IMR-90 (cell line): ENCODE results near the gene DZANK1. TPM values are rescaled to one million over a fixed set of nuclear protein-coding genes. Genes with fewer than 3 reads are reported as not detected.
A peak's percentile ranks its signal among the peaks of the same experiment; 100 is the strongest.

Experiments
- ATAC-seq: fragments of 200-7000 bp; cut with Tn5 transposase; 2 replicates; pipeline ENCODE4 v1.9.1; 2020; ENCODE audit warnings: low read depth, mild to moderate bottlenecking, moderate library complexity
- BruUV-seq: library from RNA; stranded (reverse); fragments of 400-500 nt; replicated peaks from 2 replicates; lab custom pipeline; 2021; lab: Mats Ljungman, UMichigan
- CTCF ChIA-PET: fragments of 300-600 bp; formaldehyde crosslinking; extraction: SDS; loops from one replicate; lab custom pipeline; 2021; ENCODE audit warnings: antibody characterized with exemption; lab: Yijun Ruan, JAX
- POLR2A ChIA-PET: fragments of 300-600 bp; sonication (Branson Sonifier 250); formaldehyde crosslinking; loops from one replicate; lab custom pipeline; 2022; ENCODE audit warnings: antibody characterized with exemption; ENCODE audit not compliant: unreplicated experiment; lab: Charles Lee
- DNase-seq: peaks from one replicate; pipeline ENCODE4 v3.0.0; 2013
- H2AFZ ChIP-seq: replicated peaks from 2 replicates; pipeline ENCODE3; 2013; ENCODE audit warnings: low read length, mild to moderate bottlenecking; ENCODE audit not compliant: poor library complexity
- H2AK5ac ChIP-seq: 2 replicates; pipeline ENCODE4 v1.6.1; 2013; ENCODE audit warnings: low read depth, low read length, inconsistent platforms
- H2AK9ac ChIP-seq: replicated peaks from 2 replicates; pipeline ENCODE3; 2013; ENCODE audit warnings: mild to moderate bottlenecking, low read depth, low read length, moderate library complexity; ENCODE audit not compliant: poor library complexity
- H2BK120ac ChIP-seq: 2 replicates; pipeline ENCODE4 v1.6.1; 2013; ENCODE audit warnings: low read depth, low read length, inconsistent platforms
- H2BK15ac ChIP-seq: 3 replicates; pipeline ENCODE4 v1.6.1; 2013; ENCODE audit warnings: low read depth, low read length, inconsistent platforms
- H2BK20ac ChIP-seq: 2 replicates; pipeline ENCODE4 v1.6.1; 2013; ENCODE audit warnings: low read depth, mild to moderate bottlenecking, inconsistent platforms, low read length, moderate library complexity
- H2BK5ac ChIP-seq: 2 replicates; pipeline ENCODE4 v1.6.1; 2013; ENCODE audit warnings: mild to moderate bottlenecking, low read depth, low read length, inconsistent platforms; ENCODE audit not compliant: poor library complexity, severe bottlenecking
- H3K14ac ChIP-seq: replicated peaks from 2 replicates; pipeline ENCODE4 v1.6.1; 2013; ENCODE audit warnings: low read depth, low read length, inconsistent platforms
- H3K18ac ChIP-seq: 2 replicates; pipeline ENCODE4 v1.6.1; 2013; ENCODE audit warnings: low read depth, low read length, control low read depth
- H3K23ac ChIP-seq: 2 replicates; pipeline ENCODE4 v1.6.1; 2013; ENCODE audit warnings: low read depth, low read length, inconsistent platforms
- H3K27ac ChIP-seq: 2 replicates; pipeline ENCODE4 v1.5.1; 2013; ENCODE audit warnings: mild to moderate bottlenecking, control low read depth, low read length; ENCODE audit not compliant: insufficient read depth
- H3K27me3 ChIP-seq: 2 replicates; pipeline ENCODE4 v1.6.1; 2013; ENCODE audit warnings: low read length; ENCODE audit not compliant: control insufficient read depth, insufficient read depth
- H3K36me3 ChIP-seq: 2 replicates; pipeline ENCODE4 v1.6.1; 2013; ENCODE audit warnings: low read length, mixed read lengths; ENCODE audit not compliant: control insufficient read depth, insufficient read depth
- H3K4ac ChIP-seq: 2 replicates; pipeline ENCODE4 v1.6.1; 2013; ENCODE audit warnings: low read depth, low read length, inconsistent platforms
- H3K4me1 ChIP-seq: 2 replicates; pipeline ENCODE4 v1.6.1; 2013; ENCODE audit warnings: low read length, mixed read lengths; ENCODE audit not compliant: control insufficient read depth, insufficient read depth
- H3K4me2 ChIP-seq: 2 replicates; pipeline ENCODE4 v1.6.1; 2013; ENCODE audit warnings: low read depth, mild to moderate bottlenecking, control low read depth, low read length, moderate library complexity
- H3K4me3 ChIP-seq: 2 replicates; pipeline ENCODE4 v1.5.1; 2013; ENCODE audit warnings: low read depth, mild to moderate bottlenecking, control low read depth, low read length, moderate library complexity; ENCODE audit not compliant: insufficient read depth
- H3K56ac ChIP-seq: 2 replicates; pipeline ENCODE4 v1.6.1; 2013; ENCODE audit warnings: low read length, inconsistent platforms; ENCODE audit not compliant: insufficient read depth; ENCODE audit errors: extremely low read depth
- H3K79me1 ChIP-seq, 2 experiments: 2 replicates each; pipeline ENCODE4 v1.6.1; 2013; ENCODE audit warnings: low read length in 2 of 2, inconsistent platforms in 1 of 2, low read depth in 1 of 2
- H3K9ac ChIP-seq: 2 replicates; pipeline ENCODE4 v1.6.1; 2013; ENCODE audit warnings: low read depth, low read length, control low read depth
- H3K9me1 ChIP-seq: 2 replicates; pipeline ENCODE4 v1.6.1; 2013; ENCODE audit warnings: low read length, inconsistent platforms; ENCODE audit not compliant: insufficient read depth
- H3K9me3 ChIP-seq: 2 replicates; pipeline ENCODE4 v1.6.1; 2013; ENCODE audit warnings: low read length; ENCODE audit not compliant: control insufficient read depth, insufficient read depth
- H4K20me1 ChIP-seq: 2 replicates; pipeline ENCODE4 v1.6.1; 2013; ENCODE audit warnings: low read length, inconsistent platforms; ENCODE audit not compliant: insufficient read depth
- H4K5ac ChIP-seq: 2 replicates; pipeline ENCODE4 v1.6.1; 2013; ENCODE audit warnings: mild to moderate bottlenecking, low read depth, low read length, control low read depth
- H4K8ac ChIP-seq, 2 experiments: 2 replicates each; pipeline ENCODE4 v1.6.1; 2013; ENCODE audit warnings: low read depth in 2 of 2, low read length in 2 of 2, control low read depth in 1 of 2, inconsistent platforms in 1 of 2
- H4K91ac ChIP-seq: 2 replicates; pipeline ENCODE4 v1.6.1; 2013; ENCODE audit warnings: low read depth, low read length, inconsistent platforms; ENCODE audit not compliant: insufficient read depth
- BHLHE40 ChIP-seq: fragments of 150-350 bp; IDR thresholded peaks from 2 replicates; pipeline ENCODE4 v1.6.1; 2016; ENCODE audit warnings: mild to moderate bottlenecking, low read depth, low read length
- CEBPB ChIP-seq: IDR thresholded peaks from 2 replicates; pipeline ENCODE4 v1.6.1; 2012; ENCODE audit warnings: low read depth, low read length, improper control_type of control experiment
- CHD1 ChIP-seq: IDR thresholded peaks from 2 replicates; pipeline ENCODE4 v1.6.1; 2012; ENCODE audit warnings: low read depth, low read length, improper control_type of control experiment
- FOS ChIP-seq: fragments of 150-350 bp; IDR thresholded peaks from 2 replicates; pipeline ENCODE4 v1.6.1; 2016; ENCODE audit warnings: low read depth, low read length
- MAFK ChIP-seq: IDR thresholded peaks from 2 replicates; pipeline ENCODE4 v1.6.1; 2012; ENCODE audit warnings: low read depth, low read length, improper control_type of control experiment
- MAZ ChIP-seq: IDR thresholded peaks from 2 replicates; pipeline ENCODE4 v1.6.1; 2012; ENCODE audit warnings: low read depth, mild to moderate bottlenecking, low read length, improper control_type of control experiment, moderate library complexity, borderline replicate concordance
- MXI1 ChIP-seq: IDR thresholded peaks from 2 replicates; pipeline ENCODE4 v1.6.1; 2012; ENCODE audit warnings: low read depth, mild to moderate bottlenecking, low read length, moderate library complexity, borderline replicate concordance
- NFE2L2 ChIP-seq: fragments of 150-350 bp; IDR thresholded peaks from 2 replicates; pipeline ENCODE4 v1.6.1; 2016; ENCODE audit warnings: low read depth, mild to moderate bottlenecking, low read length
- RCOR1 ChIP-seq: IDR thresholded peaks from 2 replicates; pipeline ENCODE4 v1.6.1; 2012; ENCODE audit warnings: mild to moderate bottlenecking, low read length, improper control_type of control experiment; ENCODE audit not compliant: insufficient replicate concordance
- RFX5 ChIP-seq: IDR thresholded peaks from 2 replicates; pipeline ENCODE4 v1.8.0; 2012; ENCODE audit warnings: low read depth, mild to moderate bottlenecking, low read length, moderate library complexity
- WGBS, 2 experiments: methylation state at CpG; one replicate each; pipeline versions ENCODE4 v1.1.5 to v1.1.7; 2013; ENCODE audit warnings: missing lambda C conversion rate in 2 of 2; ENCODE audit not compliant: insufficient read length in 1 of 2; ENCODE audit errors: extremely low coverage in 2 of 2; 5-methylcytosine and 5-hydroxymethylcytosine counted together
- dilution Hi-C: fragments of 300-500 bp; cut with HindIII; formaldehyde crosslinking; loops from one replicate; pipeline ENCODE4 v1.14.3; 2018; ENCODE audit warnings: low sequenced_read_pairs; ENCODE audit not compliant: unreplicated experiment
- in situ Hi-C: fragments of 300-500 bp; cut with MboI; formaldehyde crosslinking; loops from 3 replicates; pipeline ENCODE4 v1.14.3; 2019; ENCODE audit warnings: low sequenced_read_pairs, inconsistent platforms, mixed read lengths
- intact Hi-C: fragments of 100-400 bp; cut with micrococcal nuclease; formaldehyde crosslinking; loops from 2 replicates; pipeline ENCODE4 v1.10.0; 2022
- polyA plus RNA-seq, 3 experiments: library from polyadenylated mRNA; depleted of rRNA; stranded (reverse); fragments of >200 nt; gene quantifications; 2 replicates each; pipeline ENCODE4 v1.2.3, GENCODE V29; 2012; ENCODE audit warnings: low replicate concordance in 1 of 3
- total RNA-seq: library from RNA; depleted of rRNA; stranded (reverse); fragments of >200 nt; gene quantifications from 2 replicates; pipeline ENCODE4 v1.2.3, GENCODE V29; 2012
- TF ChIP-seq, protein P1 (sequence below): fragments of 150-350 bp; IDR thresholded peaks from 2 replicates; pipeline ENCODE4 v1.6.1; 2017; ENCODE audit warnings: mild to moderate bottlenecking, antibody characterized with exemption, low read length, low read depth

Gene DZANK1
- total and polyA plus RNA-seq, 2 of the 4 experiments (the other 2 are of a cell fraction): 0.54 to 1.1 TPM

DNA sequence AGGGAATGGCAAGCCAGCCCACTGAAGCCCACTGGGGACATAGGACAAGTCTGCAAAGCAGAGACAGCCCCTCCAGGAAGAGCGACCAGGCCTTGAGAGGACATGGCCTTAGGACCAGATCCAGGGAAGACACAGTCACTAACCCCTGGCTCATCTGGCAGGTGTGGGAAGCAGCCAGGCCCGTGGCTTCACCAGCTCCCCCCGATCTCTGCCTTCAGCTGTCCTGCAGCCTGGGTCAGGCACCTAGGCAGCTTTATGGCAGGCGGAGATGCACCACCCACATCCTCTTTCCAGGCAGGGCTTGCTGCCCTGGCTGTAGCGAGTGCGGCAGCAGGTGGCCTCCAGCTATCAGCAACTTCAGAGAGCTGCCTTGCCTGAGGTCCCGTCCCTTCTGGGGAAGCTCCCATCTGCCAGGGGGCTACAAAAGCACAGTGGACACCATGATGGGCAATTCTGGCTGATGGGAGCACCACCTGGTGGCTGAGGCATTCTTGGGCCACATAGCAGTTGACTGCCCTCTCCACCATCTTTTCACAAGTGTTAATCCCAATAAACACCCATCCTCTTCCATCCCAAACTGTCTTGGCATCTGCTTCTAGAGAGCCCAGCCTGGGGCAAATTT, 85.8 kb downstream of the DZANK1 start:
- Histone ChIP-seq H3K4me1 (no peaks in the 10 kb centered on the region), H3K23ac (no peak overlapping the region), H3K27ac (no peak overlapping the region), H3K9me1 (peaks cover 6% of the 10 kb centered on the region; the same call in 1 of the 2 replicates), H2AK9ac (no peak overlapping the region), H3K9ac (no peak overlapping the region), H2BK5ac (no peak overlapping the region), H3K27me3 (no peaks in the 10 kb centered on the region; the same call in 1 of the 2 replicates), H3K4ac (no peak overlapping the region), H3K18ac (no peak overlapping the region), H3K9me3 (no peaks in the 10 kb centered on the region), H4K8ac (no peak overlapping the region), H2AK5ac (no peak overlapping the region), H3K56ac (no peak overlapping the region), H3K4me3 (no peak overlapping the region), H4K91ac (no peak overlapping the region), H2AFZ (peak overlapping the region; percentile 56), H3K36me3 (no peaks in the 10 kb centered on the region), H2BK15ac (no peak overlapping the region), H4K5ac (no peak overlapping the region), H3K79me1 (no peaks in the 10 kb centered on the region), H4K20me1 (no peaks in the 10 kb centered on the region), H2BK120ac (no peak overlapping the region), H2BK20ac (no peak overlapping the region), H3K14ac (no peak overlapping the region), H3K4me2 (no peak overlapping the region)
- intact Hi-C loops (no loop called here), in situ Hi-C loops (no loop called here), dilution Hi-C loops (no loop called here)
- ChIA-PET CTCF (no interaction called here), POLR2A (no interaction called here)
- DNase-seq (no peak), ATAC-seq (no peak)
- BruUV-seq: no TSS peak
- WGBS, 2 experiments: no CpG with 5 or more reads among the region's 7 CpGs
- TF ChIP-seq NFE2L2 (no peak), RCOR1 (no peak), RFX5 (no peak), BHLHE40 (no peak), MAZ (no peak), FOS (no peak), MAFK (no peak), CEBPB (no peak), MXI1 (no peak), CHD1 (no peak)
- TF ChIP-seq, protein P1, sequence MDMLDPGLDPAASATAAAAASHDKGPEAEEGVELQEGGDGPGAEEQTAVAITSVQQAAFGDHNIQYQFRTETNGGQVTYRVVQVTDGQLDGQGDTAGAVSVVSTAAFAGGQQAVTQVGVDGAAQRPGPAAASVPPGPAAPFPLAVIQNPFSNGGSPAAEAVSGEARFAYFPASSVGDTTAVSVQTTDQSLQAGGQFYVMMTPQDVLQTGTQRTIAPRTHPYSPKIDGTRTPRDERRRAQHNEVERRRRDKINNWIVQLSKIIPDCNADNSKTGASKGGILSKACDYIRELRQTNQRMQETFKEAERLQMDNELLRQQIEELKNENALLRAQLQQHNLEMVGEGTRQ: no peak
